Stimulated activated CD8-positive, alpha-beta memory T cell treated with anti-CD3 and anti-CD28 coated beads, Interleukin-7, amount 100 ng/mL, for 24 hours (primary cell): ENCODE results near the gene PLET1.
"Not testable (repeated sequence)": the region's sequence is repeated elsewhere in the genome, so short reads cannot be mapped to it uniquely, and the experiment has no call there.

Experiments
- DNase-seq: peaks from one replicate; pipeline ENCODE4 v3.0.0-alpha.2; 2020; ENCODE audit warnings: low read depth

Gene PLET1

GRCh38 chr11:112211536-112211935, 49.1 kb downstream of the PLET1 start:
- no peak for DNase-seq

- DNase-seq, result no peak
Measured at GRCh38 chr11:112210890-112211289, 49.8 kb downstream of the PLET1 start.

GRCh38 chr11:112206071-112206470, 54.6 kb downstream of the PLET1 start:
- no peak for DNase-seq

- no peak for DNase-seq
Measured at GRCh38 chr11:112200252-112200651, 60.4 kb downstream of the PLET1 start.

- not testable (repeated sequence) for DNase-seq
Measured at GRCh38 chr11:112199101-112199500, 61.6 kb downstream of the PLET1 start.
